Measurements from ENCODE around the gene TASP1. TPM values are rescaled to one million over a fixed set of nuclear protein-coding genes. Genes with fewer than 3 reads are reported as not detected.
A peak's percentile ranks its signal among the peaks of the same experiment; 100 is the strongest.

Gene TASP1
- total RNA-seq, 4 donors from 2014 or later = 1.7 to 4.2 (median 2.7) TPM

DNA sequence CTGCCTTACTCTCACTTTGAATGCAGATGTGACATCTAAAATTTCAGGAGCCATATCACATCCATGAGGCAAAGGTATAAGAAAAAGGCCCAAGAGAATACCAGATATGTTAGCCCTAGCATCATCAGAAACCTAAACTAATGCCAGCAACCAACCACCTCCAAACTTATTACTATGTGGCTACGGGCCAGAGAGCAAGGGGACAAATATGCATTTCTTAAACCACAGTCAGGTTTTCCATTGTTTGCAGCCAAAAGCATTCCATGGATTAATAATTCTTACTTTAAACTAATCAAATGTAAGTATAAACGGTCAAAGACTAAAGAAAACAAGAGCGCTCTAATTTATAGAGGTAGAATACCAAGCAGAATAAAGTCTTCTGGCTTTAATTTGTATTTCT is 84.7 kb downstream of the TASP1 start:
- no peak overlapping the region for H3K4me3 ChIP-seq
- H3K36me3 ChIP-seq = no peaks in the 10 kb centered on the region
- no peaks in the 10 kb centered on the region for H3K27me3 ChIP-seq
- in situ Hi-C loops (cut with MboI; ENCODE audit: low sequenced_read_pairs in 4 of 4) (loop anchor here in 1 of 4 donors (25.0 kb wide), 1 partner anchor 442 kb away; no protein-coding TSS in a partner anchor), intact Hi-C loops (cut with DNase I; ENCODE audit: low total_unique reads) (no loop called here)
- TF ChIP-seq, protein P1, sequence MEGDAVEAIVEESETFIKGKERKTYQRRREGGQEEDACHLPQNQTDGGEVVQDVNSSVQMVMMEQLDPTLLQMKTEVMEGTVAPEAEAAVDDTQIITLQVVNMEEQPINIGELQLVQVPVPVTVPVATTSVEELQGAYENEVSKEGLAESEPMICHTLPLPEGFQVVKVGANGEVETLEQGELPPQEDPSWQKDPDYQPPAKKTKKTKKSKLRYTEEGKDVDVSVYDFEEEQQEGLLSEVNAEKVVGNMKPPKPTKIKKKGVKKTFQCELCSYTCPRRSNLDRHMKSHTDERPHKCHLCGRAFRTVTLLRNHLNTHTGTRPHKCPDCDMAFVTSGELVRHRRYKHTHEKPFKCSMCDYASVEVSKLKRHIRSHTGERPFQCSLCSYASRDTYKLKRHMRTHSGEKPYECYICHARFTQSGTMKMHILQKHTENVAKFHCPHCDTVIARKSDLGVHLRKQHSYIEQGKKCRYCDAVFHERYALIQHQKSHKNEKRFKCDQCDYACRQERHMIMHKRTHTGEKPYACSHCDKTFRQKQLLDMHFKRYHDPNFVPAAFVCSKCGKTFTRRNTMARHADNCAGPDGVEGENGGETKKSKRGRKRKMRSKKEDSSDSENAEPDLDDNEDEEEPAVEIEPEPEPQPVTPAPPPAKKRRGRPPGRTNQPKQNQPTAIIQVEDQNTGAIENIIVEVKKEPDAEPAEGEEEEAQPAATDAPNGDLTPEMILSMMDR (IDR thresholded peaks at IDR 0.05 in 4 of 5, conservative IDR thresholded peaks at IDR 0.05 in 1 of 5) = no peak
- no peak overlapping the region for H3K27ac ChIP-seq
- DNase-seq (no peak), ATAC-seq (no peak)
- H3K4me1 ChIP-seq = no peaks in the 10 kb centered on the region
- H3K9me3 ChIP-seq = no peaks in the 10 kb centered on the region

DNA sequence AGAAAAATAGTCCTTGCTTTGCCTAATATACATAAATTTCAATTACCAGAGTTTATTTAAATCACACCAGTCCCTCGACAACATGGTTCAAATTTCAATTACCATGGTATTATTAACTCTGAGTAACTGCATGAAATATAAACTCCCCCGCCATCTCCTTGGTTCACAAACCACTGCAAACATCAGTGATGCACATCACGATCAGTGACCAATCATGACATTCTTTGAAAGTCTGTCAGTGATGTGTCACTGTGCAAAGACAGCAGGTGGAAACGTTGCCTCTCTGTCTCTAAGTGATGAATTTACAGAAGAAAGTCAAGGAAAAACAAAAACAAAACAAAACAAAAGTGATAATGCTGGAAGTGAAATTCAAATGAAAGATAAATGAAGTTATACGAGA is 86.7 kb downstream of the TASP1 start:
- TF ChIP-seq, protein P1 (IDR thresholded peaks at IDR 0.05 in 4 of 5, conservative IDR thresholded peaks at IDR 0.05 in 1 of 5) = no peak
- no peak for TF ChIP-seq POLR2A (IDR thresholded peaks at IDR 0.05)
- intact Hi-C loops (cut with DNase I; ENCODE audit: low total_unique reads) = no loop called here
- ATAC-seq = no peak
- H3K36me3 ChIP-seq = no peaks in the 10 kb centered on the region
- no peak for DNase-seq
- no peaks in the 10 kb centered on the region for H3K4me1 ChIP-seq
- no peaks in the 10 kb centered on the region for H3K9me3 ChIP-seq
- H3K27ac ChIP-seq = no peak overlapping the region
- H3K4me3 ChIP-seq = no peak overlapping the region
- H3K27me3 ChIP-seq = no peaks in the 10 kb centered on the region
- in situ Hi-C loops (cut with MboI; ENCODE audit: low sequenced_read_pairs in 4 of 4) = loop anchor here in 1 of 4 donors (25.0 kb wide), 1 partner anchor 440 kb away; no protein-coding TSS in a partner anchor

DNA sequence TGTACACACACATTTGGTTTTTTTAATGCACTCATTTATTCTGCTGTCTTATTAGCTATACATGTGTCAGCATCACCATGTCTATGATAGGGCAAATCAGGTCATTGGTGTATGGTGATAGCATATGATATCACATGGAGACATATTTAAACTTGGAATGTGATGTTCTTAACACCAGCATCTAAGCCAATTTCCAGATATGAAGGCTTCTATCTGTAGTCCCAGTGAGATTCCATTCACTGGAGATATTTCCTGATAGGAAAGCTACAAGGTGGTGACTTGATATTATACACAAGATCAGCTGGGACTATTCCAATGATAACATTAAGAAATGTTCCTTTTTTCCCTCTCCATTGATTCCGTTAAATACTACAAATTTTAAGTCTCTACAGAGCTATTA is 89.3 kb downstream of the TASP1 start:
- H3K27me3 ChIP-seq = no peaks in the 10 kb centered on the region
- H3K36me3 ChIP-seq = no peaks in the 10 kb centered on the region
- no peak for ATAC-seq
- H3K4me3 ChIP-seq = no peak overlapping the region
- TF ChIP-seq POLR2A (IDR thresholded peaks at IDR 0.05) = no peak
- TF ChIP-seq, protein P1 (IDR thresholded peaks at IDR 0.05 in 4 of 5, conservative IDR thresholded peaks at IDR 0.05 in 1 of 5) = no peak
- in situ Hi-C loops (cut with MboI; ENCODE audit: low sequenced_read_pairs in 4 of 4) (loop anchor here in 3 of 4 donors (10.0 to 25.0 kb wide), 3 partner anchors 287 to 435 kb away; no protein-coding TSS in a partner anchor), intact Hi-C loops (cut with DNase I; ENCODE audit: low total_unique reads) (loop anchor here (5.0 kb wide), 2 partner anchors 92 to 208 kb away; no protein-coding TSS in a partner anchor)
- no peaks in the 10 kb centered on the region for H3K4me1 ChIP-seq
- no peak overlapping the region for H3K27ac ChIP-seq
- no peaks in the 10 kb centered on the region for H3K9me3 ChIP-seq
- DNase-seq = no peak

DNA sequence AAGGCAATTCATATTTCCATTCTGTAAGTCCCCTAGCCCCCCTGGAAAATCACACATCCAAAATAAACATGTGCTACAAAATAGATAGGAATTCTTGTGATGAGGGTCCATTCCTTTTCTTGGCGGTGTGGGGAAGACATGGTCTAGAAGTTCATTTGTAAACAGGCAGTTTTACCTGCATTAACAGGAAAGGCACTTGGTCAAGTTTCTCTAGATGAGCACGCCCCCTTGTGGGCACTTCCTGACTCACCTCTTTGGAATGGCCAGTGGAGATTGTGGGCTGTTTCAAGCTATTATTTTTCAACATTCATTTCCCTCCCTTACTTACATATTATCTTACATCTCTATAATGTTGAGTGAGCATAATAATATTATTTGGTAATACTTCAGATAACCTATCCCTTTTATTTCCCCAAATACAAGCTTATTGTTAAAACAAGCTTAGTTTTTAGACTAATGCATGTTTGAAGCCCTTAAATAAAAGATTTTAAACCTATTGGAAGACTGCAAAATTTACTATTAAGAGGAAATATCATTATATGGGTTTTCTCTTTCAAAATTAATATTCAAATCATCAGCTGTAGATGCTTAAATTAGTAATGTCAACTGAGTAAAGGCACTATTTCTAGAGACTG is 92.1 kb downstream of the TASP1 start:
- H3K36me3 ChIP-seq = no peaks in the 10 kb centered on the region
- no peaks in the 10 kb centered on the region for H3K4me1 ChIP-seq
- in situ Hi-C loops (cut with MboI; ENCODE audit: low sequenced_read_pairs in 4 of 4) = loop anchor here in 3 of 4 donors (10.0 to 25.0 kb wide), 3 partner anchors 284 to 432 kb away; no protein-coding TSS in a partner anchor
- intact Hi-C loops (cut with DNase I; ENCODE audit: low total_unique reads) = loop anchor here (2.0 to 5.0 kb wide), 3 partner anchors 89 to 428 kb away; no protein-coding TSS in a partner anchor
- no peaks in the 10 kb centered on the region for H3K27me3 ChIP-seq
- no peaks in the 10 kb centered on the region for H3K9me3 ChIP-seq
- no peak overlapping the region for H3K27ac ChIP-seq
- ATAC-seq = peak in 1 of 2 donors; percentile 53
- peak; percentile 6 to 31 for DNase-seq
- TF ChIP-seq POLR2A (IDR thresholded peaks at IDR 0.05) = no peak
- TF ChIP-seq, protein P1 (IDR thresholded peaks at IDR 0.05 in 4 of 5, conservative IDR thresholded peaks at IDR 0.05 in 1 of 5) = peak; percentile 22 to 67 (median 51)
- H3K4me3 ChIP-seq = no peak overlapping the region

All from gastrocnemius medialis (tissue), 4 donors.